Measurements from ENCODE around the gene DEFB132.

DNA sequence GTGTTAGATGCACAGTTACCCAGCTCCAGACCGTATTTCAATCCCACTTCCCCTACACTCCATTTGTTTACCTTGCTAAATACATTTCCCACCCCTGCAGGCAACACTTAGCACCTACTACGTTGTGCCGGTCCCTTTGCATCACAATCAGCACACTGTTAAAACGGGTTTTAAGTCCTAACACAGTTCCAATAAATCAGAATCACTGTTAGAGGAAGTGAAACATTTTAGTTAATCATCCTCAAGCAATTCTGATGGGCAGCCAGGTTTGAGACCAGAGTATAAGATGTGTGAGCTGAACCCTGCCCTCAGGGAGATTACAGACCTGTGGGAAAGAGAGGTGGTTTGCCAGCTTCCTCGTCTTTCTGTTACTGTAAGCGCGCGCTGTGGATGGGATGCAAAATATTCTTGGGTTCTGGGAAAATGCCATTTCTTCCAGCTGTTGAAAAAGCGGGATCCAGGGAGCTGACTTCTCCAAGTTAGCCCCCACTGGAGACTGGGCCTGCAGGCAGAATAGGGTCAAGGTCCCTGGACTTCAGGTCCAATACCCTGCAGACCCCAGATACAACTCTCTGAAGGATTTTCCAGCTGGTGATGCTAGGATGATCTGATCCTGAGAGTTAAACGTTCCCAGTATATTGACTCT is 42.9 kb downstream of the DEFB132 start:
- TF ChIP-seq, protein P1, sequence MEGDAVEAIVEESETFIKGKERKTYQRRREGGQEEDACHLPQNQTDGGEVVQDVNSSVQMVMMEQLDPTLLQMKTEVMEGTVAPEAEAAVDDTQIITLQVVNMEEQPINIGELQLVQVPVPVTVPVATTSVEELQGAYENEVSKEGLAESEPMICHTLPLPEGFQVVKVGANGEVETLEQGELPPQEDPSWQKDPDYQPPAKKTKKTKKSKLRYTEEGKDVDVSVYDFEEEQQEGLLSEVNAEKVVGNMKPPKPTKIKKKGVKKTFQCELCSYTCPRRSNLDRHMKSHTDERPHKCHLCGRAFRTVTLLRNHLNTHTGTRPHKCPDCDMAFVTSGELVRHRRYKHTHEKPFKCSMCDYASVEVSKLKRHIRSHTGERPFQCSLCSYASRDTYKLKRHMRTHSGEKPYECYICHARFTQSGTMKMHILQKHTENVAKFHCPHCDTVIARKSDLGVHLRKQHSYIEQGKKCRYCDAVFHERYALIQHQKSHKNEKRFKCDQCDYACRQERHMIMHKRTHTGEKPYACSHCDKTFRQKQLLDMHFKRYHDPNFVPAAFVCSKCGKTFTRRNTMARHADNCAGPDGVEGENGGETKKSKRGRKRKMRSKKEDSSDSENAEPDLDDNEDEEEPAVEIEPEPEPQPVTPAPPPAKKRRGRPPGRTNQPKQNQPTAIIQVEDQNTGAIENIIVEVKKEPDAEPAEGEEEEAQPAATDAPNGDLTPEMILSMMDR (IDR thresholded peaks at IDR 0.05; ENCODE audit: extremely low read depth in 1 of 2, insufficient read depth in 1 of 2, low read depth in 1 of 2, low read length in 2 of 2): no peak
- no peak for TF ChIP-seq FOS (IDR thresholded peaks at IDR 0.05; ENCODE audit: borderline replicate concordance, insufficient read depth, low read length)
- no peak for TF ChIP-seq POLR2AphosphoS5 (IDR thresholded peaks at IDR 0.05; ENCODE audit: insufficient read depth, low read depth, low read length)
- TF ChIP-seq EZH2 (IDR thresholded peaks at IDR 0.05; ENCODE audit: borderline replicate concordance, low read depth, low read length, severe bottlenecking): no peak
- TF ChIP-seq POLR2A (IDR thresholded peaks at IDR 0.05; ENCODE audit: low read depth, low read length): no peak
- TF ChIP-seq, protein P2, sequence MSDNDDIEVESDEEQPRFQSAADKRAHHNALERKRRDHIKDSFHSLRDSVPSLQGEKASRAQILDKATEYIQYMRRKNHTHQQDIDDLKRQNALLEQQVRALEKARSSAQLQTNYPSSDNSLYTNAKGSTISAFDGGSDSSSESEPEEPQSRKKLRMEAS (IDR thresholded peaks at IDR 0.05; ENCODE audit: insufficient read depth, insufficient read length): no peak
- TF ChIP-seq JUN (IDR thresholded peaks at IDR 0.05; ENCODE audit: borderline replicate concordance, insufficient read depth, insufficient read length, low read depth): no peak
- no peak for TF ChIP-seq MYC (IDR thresholded peaks at IDR 0.05; ENCODE audit: low read depth, low read length)
- no peak for TF ChIP-seq GATA2 (IDR thresholded peaks at IDR 0.05; ENCODE audit: insufficient read depth, insufficient read length, low read depth, low read length)

Measured in endothelial cell of umbilical vein (primary cell).